ENCODE measurements around the gene CNTNAP2.

GRCh38 chr7:147664541-147664940 lies 1547.9 kb downstream of the CNTNAP2 start:
- TF ChIP-seq POLR2A (IDR thresholded peaks at IDR 0.05): no peak
- peak in 2 of 3 donors; percentile 6 to 31 for TF ChIP-seq POLR2AphosphoS5 (IDR thresholded peaks at IDR 0.05)
- TF ChIP-seq, protein P1, sequence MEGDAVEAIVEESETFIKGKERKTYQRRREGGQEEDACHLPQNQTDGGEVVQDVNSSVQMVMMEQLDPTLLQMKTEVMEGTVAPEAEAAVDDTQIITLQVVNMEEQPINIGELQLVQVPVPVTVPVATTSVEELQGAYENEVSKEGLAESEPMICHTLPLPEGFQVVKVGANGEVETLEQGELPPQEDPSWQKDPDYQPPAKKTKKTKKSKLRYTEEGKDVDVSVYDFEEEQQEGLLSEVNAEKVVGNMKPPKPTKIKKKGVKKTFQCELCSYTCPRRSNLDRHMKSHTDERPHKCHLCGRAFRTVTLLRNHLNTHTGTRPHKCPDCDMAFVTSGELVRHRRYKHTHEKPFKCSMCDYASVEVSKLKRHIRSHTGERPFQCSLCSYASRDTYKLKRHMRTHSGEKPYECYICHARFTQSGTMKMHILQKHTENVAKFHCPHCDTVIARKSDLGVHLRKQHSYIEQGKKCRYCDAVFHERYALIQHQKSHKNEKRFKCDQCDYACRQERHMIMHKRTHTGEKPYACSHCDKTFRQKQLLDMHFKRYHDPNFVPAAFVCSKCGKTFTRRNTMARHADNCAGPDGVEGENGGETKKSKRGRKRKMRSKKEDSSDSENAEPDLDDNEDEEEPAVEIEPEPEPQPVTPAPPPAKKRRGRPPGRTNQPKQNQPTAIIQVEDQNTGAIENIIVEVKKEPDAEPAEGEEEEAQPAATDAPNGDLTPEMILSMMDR (IDR thresholded peaks at IDR 0.05): no peak

All from stomach (tissue), 4 donors.